HG03565 (cell line): ENCODE results near the gene ZNF318.
"Not testable (repeated sequence)": the region's sequence is repeated elsewhere in the genome, so short reads cannot be mapped to it uniquely, and the experiment has no call there.

Experiments
- ATAC-seq: cut with Tn5 transposase; IDR thresholded peaks from one replicate; pipeline ENCODE4 v1.9.1; 2021; ENCODE audit warnings: mild to moderate bottlenecking, moderate library complexity; ENCODE audit not compliant: unreplicated experiment

The ZNF318 gene, protein sequence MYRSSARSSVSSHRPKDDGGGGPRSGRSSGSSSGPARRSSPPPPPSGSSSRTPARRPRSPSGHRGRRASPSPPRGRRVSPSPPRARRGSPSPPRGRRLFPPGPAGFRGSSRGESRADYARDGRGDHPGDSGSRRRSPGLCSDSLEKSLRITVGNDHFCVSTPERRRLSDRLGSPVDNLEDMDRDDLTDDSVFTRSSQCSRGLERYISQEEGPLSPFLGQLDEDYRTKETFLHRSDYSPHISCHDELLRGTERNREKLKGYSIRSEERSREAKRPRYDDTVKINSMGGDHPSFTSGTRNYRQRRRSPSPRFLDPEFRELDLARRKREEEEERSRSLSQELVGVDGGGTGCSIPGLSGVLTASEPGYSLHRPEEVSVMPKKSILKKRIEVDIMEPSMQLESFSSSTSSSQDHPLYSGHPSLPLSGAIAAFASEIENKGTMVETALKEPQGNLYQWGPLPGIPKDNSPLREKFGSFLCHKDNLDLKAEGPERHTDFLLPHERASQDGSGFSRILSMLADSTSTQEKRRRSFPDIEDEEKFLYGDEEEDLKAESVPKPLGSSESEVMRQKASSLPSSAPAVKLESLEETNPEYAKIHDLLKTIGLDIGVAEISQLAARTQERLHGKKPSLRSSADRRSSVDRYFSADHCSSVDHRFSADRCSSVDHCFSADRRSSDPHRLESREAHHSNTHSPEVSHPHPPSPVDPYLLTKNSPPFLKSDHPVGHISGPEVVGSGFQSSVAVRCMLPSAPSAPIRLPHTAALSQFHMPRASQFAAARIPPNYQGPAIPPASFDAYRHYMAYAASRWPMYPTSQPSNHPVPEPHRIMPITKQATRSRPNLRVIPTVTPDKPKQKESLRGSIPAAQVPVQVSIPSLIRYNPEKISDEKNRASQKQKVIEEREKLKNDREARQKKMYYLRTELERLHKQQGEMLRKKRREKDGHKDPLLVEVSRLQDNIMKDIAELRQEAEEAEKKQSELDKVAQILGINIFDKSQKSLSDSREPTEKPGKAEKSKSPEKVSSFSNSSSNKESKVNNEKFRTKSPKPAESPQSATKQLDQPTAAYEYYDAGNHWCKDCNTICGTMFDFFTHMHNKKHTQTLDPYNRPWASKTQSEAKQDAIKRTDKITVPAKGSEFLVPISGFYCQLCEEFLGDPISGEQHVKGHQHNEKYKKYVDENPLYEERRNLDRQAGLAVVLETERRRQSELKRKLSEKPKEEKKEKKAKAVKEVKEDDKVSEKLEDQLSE (N-terminal part only)

DNA sequence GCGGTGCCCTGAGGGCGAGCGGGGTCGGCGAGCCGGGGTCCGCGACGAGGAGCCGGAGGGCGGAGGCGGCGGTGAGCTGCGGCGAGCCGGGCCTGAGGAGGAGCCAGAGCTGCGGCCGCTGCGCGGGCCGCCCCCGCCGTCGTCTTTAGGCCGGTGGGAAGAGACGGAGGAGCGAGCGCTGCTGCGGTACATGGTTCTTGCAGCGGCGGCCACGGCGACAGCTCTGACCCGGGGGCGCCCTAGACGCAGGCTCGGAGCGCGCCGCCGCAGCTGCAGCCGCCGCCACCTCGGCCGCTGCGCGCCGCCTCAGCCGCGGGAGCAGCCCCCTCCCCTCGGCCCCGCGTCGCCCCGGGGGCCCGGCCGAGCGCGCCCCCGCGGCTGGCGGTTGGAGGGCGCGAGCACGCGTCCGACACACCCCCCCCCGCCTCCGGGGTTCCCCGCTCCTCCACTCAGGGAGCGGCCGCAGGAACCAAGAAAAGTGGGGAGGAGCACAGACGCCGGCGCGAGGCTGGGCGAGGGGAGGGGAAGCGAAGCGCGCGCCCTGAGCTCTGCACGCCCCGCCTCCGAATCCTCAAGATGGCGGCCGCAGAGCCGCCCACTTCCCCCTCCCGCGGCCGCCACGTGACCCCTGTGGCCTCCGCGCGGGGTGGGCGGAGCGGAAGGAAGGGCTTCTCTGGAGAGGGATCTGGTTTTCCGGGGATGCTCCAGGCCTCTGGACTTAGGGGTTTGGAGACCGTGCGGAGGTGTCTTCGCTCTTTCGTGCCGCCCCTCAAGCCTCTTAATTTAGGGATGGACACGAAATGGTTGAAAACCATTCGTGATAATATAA, at the start of gene ZNF318:
Gene ZNF318 (minus strand): TSS at position 474 of the 829 bp plus-strand sequence. CDS start 282 bp downstream, at position 192.
- peak; percentile 77 for ATAC-seq

DNA sequence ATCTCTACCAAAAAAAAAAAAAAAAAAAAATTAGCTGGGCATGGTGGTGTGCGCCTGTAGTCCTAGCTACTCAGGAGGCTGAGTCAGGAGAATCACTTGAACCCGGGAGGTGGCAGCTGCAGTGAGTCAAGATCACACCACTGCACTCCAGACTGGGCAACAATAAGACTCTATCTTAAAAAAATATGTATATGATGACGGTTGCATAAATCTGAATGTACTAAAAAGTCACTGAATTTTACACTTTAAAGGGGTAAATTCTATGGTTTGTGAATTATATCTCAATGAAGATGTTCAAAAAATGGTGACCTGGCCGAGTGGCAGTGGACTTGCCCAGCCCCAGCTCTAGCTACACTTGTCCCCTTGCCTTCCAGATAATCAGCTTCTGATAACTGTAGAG, 47.5 kb upstream of the ZNF318 start:
- no peak for ATAC-seq

DNA sequence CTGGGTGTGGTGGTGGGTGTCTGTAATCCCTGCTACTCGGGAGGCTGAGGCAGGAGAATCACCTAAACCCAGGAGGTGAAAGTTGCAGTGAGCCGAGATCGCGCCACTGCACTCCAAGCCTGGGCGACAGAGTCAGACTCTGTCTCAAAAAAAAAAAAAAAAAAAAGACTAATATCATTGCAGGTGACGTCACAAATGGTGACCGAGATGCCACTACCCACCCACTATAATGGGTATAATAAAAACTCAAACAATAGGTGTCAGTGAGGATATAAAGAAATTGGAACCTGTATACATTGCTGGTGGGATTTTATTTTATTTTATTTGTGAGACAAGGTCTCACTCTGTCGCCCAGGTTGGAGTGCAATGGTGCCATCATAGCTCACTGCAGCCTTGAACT, 45.8 kb upstream of the ZNF318 start:
- ATAC-seq, result not testable (repeated sequence)

DNA sequence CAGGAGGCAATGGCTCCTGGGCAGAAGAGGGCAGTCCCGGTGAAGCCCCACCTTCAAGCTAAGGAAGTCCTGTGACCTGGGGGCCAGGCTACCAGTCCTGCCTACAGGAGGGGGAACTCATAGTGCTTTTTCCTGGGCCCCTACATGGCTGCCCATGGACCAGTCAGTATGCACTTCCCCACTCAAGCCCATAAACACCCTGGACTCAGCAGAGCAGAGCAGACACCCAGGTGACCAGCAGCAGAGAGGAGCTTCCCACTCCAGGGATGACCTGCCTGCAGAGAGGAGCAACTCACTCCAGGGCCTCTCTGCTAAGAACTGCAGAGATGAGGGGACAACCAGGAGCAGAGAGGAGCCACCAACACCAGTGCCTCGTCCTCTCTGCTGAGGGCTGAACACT, 43.6 kb upstream of the ZNF318 start:
- ATAC-seq, result no peak

DNA sequence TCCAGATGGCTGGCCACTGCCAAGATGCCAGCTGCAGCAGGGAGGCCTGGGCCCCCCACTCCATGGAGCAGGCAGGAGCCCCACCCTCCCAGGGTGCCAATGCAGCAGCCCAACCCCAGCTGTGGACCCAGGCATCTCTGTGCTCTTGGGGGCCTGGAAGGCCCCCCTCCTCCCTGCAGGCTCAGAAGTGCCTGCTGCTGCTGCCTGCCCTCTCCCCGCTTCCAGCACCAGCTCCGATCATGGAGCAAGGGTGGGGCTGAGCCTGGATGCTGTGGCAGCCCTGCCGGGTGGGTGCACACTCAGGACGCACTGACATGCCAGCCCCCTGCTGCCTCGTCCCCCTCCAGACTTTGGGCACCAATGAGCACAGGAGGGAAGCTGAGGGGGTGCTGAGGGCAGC, 43.1 kb upstream of the ZNF318 start:
- no peak for ATAC-seq

DNA sequence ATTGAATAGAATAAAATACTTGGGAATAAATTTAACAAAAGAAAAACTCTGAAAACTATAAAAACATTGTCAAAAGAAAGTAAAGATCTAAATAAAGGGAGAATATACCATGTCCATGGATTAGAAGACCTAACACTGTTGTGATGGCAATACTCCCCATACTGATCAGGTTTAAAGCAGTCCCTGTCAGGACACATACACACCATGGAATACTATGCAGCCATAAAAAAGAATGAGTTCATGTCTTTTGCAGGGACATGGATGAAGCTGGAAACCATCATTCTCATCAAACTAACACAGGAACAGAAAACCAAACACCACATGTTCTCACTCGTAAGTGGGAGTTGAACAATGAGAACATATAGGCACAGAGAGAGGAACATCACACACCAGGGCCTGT, 41.3 kb upstream of the ZNF318 start:
- not testable (repeated sequence) for ATAC-seq

DNA sequence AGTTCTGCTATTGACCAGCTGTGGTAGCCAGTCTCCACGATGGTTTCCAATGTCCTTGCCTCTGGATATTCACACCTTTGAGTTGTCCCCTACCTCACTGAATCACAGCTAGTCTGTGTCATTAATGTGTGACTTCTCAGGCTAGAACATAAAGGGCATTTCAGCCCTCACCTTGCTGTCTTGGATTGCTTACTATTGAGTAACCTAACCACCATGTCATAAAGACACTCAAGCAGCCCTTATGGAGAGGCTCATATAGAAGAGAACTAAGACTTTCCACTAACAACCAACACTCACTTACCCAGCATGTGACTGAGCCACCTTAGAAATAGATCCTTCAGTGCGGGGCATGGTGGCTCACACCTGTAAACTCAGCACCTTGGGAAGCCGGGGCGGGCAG, 38.8 kb upstream of the ZNF318 start:
- ATAC-seq, result no peak

DNA sequence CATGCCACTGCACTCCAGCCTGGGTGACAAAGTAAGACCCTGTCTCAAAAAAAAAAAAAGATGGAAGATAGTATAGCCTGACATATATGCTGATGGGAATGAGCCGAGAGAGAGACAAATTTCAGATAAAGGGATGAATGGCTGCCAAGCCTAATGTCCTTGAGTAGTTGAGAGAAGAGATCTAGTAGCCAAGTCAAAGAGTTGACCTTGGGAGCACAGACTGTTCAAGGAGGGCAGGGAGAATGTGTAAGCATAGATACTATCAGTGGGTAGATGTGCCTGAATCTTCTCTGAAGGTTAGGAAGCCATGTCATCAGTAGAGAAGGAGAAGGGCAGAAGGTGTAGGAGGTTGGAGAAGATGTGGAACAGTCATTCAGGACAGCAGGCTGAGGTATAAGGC, 37.8 kb upstream of the ZNF318 start:
- no peak for ATAC-seq

DNA sequence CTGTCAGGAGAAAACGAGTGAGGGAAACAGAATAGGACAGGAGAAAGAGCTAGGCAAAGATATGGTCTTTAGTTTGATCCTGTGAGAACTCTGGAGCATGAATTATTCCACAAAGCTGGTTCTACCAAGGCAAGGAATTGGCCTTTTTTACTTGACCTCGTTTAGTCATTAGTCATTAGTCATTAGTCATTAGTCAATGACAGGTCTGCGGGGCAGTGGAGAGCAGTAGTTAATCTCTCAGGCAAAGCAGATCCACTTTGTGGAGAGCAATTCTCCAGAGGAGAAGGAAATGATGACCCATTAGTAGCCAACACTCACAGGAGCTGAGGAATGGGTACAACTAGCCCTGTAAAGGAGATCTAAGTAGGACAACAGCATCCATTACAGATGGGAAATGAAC, 35.9 kb upstream of the ZNF318 start:
- ATAC-seq, result no peak

DNA sequence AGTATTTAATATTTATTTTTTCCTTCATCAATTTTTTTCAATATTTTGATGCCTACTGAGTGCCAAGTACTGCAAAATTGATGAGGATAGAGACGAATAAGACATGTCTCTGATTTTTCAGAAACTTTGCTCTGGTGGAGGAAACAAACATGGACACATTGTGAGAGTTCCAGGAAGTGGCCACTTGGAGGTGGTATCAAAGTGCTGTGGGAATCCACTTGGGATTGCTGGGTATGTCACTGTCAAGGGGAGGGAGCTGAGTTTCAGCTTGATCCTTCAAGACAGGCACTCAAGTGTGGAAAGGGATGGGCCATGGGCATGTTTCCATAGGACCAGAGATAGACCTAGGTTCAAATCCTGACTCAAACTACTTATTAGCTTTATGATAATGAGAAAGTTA, 33.4 kb upstream of the ZNF318 start:
- ATAC-seq, result no peak

DNA sequence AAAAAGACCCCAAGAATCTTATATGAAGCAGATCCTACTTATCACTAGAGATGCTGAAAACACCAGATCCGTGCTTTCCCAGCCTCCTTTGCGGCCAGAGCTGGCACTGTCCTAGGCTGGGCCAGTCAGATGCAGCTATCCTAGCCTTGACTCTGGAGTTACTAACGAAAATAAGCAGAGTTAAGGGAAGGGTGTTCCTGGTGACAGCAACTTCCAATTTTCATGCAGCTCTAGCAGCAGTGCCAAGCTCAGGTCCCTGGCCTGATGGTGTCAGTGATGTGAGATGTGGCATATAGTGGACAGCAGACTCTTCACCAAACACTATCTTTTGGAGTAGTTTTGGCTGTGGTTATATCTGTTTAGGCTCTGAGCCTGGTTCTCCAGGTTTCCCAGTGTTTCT, 32.3 kb upstream of the ZNF318 start:
- no peak for ATAC-seq

DNA sequence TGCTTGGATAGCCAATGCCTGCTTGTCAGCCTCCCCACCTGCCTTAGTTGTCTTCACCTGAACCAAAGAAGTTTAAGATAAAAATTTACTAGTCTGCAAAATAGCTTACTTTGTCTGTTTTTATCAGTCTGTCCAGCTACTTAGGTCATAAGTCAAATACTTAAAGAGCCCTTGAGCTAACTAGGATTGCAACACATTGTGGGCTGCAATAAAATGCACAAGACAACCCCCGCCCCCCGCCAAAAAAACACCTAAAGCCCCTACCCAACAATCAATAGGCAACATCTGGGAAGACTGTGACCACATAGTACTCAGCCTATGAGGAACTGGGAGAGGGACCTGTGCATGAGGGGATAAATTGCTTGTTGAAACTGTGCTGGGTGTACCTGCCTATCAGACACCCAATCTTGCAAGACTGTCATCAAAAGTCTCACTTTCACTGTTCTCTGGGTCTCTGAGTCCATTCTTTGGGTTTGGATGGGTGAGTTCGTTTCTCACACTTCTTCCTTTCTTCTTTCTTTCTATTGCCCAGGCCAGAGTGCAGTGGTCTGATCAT, 30.6 kb upstream of the ZNF318 start:
- ATAC-seq, result no peak

DNA sequence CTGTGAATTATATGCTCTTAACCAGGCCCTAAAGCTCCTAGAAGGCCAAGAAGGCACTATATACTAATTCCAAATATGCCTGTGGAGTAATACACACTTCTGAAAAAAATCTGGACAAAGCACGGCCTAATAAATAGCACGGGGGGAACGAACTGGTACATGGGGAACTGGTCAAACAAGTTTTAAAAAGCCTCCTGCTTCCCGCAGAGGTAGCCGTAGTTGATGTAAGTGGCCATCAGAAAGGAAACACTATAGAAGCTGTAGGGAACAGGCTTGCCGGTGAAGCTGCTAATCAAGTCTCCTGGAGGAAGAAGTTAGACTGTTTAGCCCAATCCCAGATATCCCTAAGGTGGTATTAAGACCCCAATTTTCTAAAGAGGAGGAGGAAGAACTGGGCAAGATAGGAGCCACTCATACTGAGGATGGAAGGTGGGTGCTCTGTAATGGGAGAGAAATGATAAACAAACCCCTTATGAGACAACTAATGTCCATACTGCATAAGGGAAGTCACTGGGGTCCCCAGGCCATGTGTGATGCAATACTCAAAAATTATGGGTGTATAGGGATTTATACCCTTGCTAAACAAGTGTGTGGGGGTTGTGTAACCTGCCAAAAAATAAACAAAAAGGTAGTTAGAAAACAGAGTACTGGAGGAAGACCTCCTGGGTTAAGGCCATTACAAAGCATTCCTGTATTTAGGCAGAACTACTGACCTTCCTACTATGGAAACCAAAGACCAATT, 27.1 kb upstream of the ZNF318 start:
- ATAC-seq, result no peak

DNA sequence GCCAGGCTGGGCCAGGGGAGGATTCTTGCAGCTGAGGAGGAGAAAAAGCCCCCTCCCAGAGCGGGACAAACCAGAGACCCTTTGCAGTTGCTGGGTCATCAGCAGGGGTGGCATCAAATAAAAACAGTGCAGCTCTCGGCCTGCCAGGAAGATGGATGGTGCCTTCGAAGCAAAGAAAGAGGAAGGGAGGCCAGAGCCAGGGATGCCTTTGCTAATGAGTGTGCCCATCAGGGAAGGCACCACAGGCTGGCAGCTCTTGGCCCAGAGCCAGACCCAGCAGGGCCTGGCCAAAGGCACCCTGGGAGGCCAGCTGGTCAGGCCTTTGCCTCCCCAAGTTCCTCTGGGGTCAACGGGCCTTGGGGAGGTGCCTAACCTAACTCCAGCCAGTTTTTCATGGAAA, 26.3 kb upstream of the ZNF318 start:
- no peak for ATAC-seq

DNA sequence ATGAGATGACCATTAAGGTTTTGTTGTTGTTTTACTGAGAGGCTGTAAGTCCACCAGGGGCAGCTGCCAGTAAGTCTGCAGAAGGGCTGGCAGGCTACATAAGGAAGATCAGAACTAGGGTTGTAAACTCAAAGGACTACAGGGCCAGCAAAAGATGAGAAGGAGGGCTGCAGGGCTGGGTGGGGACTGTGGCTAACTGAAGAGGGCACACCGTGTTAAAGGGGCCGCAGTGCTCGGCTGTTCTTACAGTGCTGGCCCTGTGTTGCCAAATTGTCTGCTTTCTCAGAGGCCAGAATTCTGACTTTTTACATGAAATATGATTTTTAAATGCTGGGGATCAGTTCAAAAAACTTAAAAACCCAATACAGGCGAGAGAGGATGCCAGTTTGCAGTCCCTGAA, 25.5 kb upstream of the ZNF318 start:
- no peak for ATAC-seq

DNA sequence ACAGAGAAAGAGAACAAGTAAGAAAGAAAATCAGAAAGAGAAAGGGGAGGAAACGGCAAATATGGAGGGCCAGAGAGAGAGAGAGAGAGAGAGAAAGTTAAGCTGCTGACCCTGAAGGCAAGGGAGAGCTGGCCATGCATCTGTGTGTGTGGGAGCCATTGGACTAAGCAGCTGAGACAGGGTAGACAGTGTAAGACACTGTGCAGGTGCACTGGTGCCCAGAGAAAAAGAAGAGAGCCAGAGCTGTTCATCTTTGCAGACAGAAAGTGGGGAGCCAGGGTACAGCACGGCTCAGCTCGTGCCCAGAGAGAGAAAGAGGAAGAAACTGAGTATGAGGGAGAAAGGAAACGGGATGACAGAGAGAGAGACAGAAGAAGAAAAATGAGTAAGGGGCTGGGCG, 24.2 kb upstream of the ZNF318 start:
- ATAC-seq, result no peak

DNA sequence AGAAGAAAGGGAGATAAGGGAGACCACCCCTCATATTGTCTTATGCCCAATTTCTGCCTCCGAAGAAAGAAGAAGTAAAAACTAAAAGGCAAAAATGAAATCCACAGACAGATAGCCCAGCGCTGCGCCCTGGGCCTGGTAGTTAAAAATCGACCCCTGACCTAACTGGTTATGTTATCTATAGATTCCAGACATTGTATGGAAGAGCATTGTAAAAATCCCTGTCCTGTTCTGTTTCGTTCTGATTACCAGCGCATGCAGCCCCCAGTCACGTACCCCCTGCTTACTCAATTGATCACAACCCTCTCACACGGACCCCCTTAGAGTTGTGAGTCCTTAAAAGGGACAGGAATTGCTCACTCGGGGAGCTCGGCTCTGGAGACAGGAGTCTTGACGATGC, 23.7 kb upstream of the ZNF318 start:
- not testable (repeated sequence) for ATAC-seq

DNA sequence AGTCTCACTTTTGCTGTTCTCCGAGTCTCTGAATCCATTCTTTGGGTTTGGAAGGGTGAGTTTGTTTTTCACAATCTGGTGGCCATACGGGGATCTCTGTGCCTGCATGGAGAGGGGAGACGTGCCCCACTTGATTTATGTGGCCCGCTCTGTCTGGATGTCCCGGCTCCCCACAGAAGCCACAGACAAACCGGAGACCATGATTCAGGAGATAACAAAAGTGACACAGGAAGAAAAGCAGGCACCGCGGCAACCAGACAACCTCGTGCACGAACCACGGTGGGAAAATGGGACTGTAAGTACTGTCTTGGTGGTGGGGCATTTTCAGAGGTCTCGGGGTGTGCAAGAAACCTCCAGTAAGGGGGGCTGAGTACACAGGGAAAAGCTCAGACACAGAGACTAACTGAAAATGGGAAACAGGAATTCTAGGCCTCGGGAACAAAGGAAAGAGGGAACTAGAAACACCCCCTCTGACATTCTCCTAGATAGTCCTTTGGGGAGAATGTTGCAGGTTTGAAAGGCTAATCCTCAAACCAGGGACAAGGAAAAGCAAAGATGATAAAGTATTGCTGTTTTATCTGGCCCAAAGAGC, 22.1 kb upstream of the ZNF318 start:
- no peak for ATAC-seq
